HG03565 (cell line): ENCODE measurements around the gene SPATA22.
"Not testable (repeated sequence)": the region's sequence is repeated elsewhere in the genome, so short reads cannot be mapped to it uniquely, and the experiment has no call there.

Experiments used
- ATAC-seq: cut with Tn5 transposase; IDR thresholded peaks from one replicate; pipeline ENCODE4 v1.9.1; 2021; ENCODE audit warnings: mild to moderate bottlenecking, moderate library complexity; ENCODE audit not compliant: unreplicated experiment

The SPATA22 gene, protein sequence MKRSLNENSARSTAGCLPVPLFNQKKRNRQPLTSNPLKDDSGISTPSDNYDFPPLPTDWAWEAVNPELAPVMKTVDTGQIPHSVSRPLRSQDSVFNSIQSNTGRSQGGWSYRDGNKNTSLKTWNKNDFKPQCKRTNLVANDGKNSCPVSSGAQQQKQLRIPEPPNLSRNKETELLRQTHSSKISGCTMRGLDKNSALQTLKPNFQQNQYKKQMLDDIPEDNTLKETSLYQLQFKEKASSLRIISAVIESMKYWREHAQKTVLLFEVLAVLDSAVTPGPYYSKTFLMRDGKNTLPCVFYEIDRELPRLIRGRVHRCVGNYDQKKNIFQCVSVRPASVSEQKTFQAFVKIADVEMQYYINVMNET

DNA sequence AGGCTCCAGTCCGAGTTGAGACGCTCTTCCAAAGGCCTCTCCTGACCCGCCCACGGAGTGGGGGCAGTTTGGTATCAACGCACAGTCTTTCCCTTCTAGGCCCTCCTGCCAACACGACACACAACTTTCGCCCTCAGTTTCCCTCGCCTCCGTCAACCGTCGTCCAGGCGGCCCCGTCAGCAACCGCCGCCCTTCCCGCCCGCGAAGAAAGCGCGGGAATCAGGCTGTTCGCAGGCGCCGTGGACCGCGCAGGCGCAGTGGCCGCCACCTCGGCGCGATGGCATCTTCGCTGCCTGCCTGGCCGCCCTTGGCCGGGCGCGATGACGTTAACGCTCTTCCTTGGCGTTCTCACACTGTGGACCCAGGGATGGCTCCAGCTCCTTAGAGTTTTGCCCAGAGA is at the start of gene SPATA22:
TSS of gene SPATA22 (minus strand) at position 221 of the 400 bp plus-strand sequence. CDS start 2,494 bp downstream, outside the sequence.
- no peak for ATAC-seq

DNA sequence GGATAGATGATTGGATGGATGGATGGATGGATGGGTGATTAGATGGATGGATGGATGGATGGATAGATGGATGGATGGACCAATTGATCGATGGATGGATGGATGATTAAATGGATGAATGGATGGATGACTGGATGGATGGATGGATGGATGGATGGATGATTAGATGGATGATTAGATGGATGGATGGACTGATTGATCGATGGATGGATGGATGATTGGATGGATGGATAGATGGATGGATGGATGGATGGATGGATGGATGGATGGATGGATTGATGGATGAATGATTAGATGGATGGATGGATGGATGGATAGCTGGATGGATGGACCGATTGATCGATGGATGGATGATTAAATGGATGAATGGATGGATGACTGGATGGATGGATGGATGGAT is 47.9 kb upstream of the SPATA22 start:
- not testable (repeated sequence) for ATAC-seq

DNA sequence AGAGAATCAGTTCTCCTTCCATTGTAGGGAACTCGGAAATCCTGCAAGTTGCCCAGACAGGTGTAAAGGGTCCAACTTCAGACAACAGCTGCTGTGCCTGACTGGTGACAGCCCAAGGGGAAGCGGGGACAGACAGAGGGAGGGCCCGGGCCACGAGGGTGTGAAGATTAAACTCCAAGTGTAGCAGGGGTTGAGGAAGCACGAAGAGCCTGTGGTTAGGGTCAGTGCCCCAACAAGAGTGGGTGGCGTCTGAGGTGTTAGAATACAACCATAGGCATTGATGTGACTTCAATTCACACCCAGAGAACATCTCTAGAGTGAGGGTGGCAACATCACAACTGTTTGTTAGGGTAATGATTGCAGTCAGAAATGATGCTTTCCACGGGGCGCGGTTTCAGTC is 43.3 kb upstream of the SPATA22 start:
- ATAC-seq, result no peak

DNA sequence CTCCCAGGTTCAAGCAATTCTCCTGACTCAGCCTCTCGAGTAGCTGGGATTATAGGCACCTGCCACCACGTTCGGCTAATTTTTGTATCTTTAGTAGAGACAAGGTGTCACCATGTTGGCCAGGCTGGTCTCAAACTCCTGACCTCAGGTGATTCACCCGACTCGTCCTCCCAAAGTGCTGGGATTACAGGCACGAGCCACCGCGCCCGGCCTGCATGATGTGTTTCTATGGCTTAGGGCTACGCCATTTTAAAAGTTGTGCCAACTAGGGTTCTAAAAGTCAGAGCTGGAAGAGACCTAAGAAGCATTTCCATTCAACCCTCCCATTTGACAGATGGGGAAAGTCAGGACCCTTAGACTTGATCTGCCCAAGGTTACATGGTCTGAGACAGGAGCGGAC is 42.5 kb upstream of the SPATA22 start:
- not testable (repeated sequence) for ATAC-seq

DNA sequence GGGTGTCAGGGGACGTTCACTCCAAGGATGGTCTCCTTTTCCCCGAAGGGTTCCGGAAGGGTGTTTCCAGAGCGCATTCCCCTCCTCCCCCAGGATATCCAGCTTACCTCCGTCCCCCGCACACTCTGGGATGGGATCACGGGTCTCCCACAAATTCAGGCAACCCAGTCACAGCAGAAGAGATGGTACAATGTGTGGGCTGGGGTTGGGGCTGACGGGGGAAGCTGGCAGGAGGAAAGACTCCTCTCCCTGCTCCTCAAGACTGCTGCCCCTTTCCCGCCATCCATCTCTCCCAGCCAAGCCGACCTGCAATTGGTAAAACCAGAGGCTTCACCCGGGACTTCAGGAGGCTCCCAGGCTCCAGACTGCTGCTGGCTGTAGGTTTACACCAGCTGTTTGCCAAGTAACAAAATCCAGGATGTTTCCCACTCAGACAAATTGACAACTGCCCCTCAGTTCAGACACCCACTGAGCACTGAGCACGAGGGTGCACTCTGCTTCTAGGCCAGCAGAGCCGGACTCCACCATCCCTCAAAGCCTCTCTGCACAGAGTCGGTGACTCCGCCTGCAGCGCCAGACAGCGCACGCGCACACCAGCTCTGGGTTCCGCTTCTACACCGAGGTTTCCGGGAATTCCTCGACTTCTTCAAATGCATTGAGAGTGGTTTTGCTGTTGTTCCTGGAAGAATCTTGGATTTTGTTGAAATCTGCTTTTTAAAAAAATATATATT is 41.9 kb upstream of the SPATA22 start:
- ATAC-seq, result no peak

DNA sequence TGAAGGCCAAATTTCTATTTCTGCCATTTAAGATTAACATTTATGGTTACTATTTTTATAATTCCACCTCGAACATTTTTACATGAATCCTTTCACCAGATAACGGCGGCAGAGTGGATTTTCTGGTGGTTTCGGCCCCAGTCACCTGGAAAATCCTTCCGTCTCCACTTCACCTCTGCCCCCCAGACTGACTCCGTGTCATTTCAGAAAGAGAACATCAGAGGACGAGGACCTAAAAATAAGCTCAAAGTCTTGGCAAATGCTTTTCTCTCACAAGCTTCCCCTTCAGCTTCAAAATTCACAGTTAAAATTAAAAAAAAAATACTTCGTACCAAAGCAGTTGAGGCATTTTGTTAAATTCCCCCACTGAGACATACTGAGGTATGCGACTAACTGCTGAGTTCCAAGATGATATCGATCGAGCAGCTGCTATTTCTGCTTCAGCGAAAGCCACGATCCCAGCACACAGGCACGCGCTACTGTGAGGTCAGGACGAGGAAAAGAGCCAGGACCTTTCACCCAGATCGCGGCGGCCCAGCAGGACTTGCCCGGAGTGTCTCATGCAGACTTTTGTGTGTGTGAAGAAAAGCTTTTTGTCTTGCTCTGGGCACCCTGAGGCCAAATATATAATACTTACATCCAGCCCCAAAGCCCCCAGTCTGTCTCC is 41.0 kb upstream of the SPATA22 start:
- no peak for ATAC-seq

DNA sequence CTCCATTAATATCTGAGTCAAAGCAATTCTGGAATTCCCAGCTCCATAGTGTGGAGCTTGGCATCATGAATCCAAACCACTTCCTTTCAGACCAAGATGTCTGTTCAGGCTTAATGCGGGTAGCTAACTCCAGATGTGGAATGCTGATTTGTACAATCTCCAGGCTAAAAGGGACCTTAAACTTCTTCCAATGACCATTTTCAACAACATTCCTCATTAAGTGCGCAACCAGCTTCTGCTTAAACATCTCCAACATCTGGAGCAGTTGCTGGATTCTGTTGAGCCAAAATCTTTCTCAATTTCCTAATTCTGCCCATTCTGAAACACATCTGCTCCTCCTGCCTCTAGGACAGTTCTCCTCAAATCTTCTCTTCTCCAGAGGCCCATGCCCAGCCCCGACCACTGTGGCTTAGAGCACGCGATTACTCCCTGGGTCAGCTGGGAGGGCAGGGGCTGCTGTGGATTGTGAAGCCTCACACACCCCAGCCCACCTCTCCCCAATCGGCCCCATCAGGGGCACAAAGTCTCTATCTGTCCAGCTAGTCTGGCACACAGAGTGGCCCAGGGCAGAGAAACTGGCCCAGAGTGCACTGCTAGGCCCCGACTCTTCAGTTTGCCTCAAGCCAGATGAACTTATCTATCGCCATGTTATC is 40.4 kb upstream of the SPATA22 start:
- no peak for ATAC-seq

DNA sequence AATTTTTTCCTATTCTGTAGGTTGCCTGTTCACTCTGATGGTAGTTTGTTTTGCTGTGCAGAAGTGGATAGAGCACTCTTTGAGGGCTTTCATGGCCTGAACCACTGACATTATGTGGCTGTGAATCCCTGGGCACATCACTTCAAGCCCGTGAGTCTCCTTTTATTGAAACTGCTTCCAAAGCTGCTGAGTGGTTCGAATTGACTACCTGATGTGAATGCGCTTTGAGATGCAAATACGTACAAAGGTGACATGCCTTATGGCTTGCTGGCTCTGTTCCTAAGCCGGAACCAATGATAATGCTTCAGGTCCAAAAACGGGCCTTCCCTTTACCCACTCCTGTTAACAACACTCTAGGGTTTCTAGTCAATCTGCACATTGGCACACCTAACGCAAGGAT is 38.5 kb upstream of the SPATA22 start:
- no peak for ATAC-seq

DNA sequence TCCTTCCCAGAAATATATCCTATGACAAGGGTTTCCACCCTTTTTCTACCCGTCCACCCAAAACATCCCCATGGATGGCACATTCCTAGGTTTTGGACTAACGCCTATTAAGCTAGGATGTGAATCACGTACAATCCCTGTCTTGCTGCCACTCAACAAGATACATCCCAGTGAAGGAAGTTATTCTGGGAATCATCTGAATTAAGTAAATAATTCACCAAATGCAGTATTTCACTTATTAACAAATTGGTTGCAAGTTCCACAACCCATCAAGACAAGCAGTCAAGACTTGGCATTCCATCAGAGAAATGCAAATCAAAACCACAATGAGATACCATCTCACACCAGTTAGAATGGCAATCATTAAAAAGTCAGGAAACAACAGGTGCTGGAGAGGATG is 36.2 kb upstream of the SPATA22 start:
- no peak for ATAC-seq

DNA sequence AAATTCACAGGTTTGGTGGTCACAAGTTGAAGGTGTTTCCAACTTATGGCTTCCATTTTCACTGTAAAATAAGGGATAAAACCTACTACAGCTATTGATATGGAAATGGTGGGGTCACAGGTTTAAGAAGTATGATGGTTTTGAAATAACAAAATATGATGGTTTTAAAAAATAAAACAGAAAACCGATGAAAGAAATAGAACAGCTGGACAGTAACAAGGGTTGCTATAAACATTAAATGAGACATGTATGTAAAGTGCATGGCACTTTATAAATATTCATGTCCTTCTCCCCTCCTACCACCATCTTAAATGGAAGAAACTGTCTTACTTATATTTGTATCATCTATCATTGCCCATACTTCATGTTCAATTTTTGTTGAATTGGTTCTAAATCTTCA is 35.5 kb upstream of the SPATA22 start:
- ATAC-seq, result no peak

DNA sequence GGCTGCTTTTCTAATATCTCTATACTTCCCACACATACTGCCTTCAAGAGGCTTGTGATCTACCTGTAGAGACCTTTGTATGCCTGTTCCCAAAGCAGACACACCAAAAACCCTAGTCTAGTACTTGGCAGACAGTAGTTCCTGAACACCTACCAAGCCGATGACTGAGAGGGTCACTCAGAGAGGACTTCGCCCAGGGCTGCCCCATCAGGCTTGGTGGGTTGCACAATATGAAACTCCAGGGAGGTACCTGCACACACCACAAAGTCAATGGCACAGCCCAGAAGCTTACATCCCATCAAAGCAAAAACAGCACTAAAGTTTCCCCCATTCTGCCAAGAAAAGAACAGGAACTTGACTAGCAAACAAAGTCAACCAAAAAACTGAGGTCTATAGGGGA is 34.4 kb upstream of the SPATA22 start:
- no peak for ATAC-seq

DNA sequence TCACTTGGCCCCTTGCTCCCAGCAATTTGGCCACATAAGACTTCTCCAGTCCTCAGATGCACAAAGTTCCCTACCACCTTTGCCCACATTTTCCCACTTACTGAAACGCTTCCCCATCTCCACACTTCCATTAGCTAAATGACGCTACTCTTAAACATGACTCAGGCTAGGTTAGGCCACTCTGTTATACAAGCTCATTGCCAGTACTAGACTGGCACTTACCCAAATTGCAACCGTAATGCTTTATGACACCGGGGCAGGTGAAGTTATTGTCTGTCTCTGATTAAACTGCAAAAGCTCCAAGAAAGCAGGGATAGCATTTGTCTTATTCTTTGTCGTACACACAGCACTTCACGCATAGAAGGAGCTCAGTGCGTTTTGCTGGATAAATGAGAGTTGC is 33.4 kb upstream of the SPATA22 start:
- no peak for ATAC-seq

DNA sequence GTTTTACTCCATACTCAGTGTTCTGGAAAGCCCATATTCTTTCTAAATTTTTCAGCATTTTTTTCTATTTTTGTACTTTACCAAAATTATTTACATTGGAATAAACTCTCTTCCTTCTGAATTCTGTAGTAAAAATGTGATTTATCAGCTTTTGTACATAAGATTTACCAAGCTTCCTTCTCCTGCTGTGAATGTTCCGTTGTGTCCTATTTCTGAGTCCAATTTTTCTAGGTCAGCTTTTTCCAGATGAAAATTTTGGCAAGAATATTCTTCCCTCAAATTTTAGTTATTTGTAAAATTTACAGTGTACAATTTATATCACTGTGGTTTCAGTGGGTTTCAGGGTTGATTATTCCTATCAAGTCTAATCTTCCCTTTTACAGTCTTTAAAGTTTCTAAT is 31.7 kb upstream of the SPATA22 start:
- ATAC-seq, result no peak

DNA sequence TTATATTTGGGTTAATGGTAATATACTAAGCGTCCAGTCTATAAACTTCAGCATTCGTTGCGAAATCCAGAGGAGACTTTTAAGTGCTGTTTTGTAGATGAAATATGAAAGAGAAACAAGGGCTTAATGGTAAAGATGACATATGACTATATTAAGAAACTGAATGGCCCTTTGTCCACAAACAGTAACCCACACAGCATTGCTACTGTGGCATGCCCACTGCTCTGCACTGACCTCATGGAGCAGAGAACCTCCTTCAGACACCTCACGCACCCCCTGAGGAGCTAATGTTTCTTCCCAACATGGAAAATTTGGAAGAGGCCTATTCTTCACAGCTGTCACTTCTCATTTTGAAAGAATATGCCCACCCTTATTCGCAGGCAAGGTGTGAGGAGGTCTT is 30.8 kb upstream of the SPATA22 start:
- no peak for ATAC-seq

DNA sequence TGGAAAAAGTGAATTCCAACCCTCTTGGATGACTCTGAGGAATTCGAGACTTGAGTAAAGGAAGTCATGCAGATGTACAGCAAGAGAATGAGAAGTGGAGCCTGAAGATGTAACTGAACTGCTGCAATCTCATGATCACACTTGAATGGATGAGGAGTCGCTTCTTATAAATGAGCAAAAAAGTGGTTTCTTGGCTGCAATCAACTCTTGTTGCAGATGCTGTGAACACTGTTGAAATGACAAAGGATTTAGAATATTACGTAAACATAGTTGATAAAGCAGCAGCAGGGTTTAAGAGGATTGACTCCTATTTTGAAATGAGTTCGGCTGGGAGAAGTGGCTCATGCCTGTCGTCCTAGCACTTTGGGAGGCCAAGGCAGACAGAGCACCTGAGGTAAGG is 29.7 kb upstream of the SPATA22 start:
- ATAC-seq, result no peak

DNA sequence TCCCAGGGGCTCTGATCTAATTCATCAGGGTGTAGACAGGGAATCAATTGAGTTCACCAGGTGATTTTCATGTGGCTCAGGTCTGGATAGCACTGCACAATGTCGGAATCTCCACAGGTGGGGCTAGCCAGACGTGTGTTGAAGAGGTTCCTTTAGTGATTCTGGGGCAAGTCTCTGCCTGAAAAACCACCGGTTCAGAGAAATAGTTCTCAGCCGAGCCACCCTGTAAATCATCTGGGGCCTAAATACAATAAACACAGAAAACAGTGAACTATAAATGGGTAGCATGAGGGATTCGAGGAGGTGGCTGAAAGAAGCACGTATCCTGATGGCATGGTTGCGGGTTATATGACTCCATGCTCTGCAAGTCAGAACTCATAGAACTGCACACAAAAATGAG is 25.5 kb upstream of the SPATA22 start:
- no peak for ATAC-seq

DNA sequence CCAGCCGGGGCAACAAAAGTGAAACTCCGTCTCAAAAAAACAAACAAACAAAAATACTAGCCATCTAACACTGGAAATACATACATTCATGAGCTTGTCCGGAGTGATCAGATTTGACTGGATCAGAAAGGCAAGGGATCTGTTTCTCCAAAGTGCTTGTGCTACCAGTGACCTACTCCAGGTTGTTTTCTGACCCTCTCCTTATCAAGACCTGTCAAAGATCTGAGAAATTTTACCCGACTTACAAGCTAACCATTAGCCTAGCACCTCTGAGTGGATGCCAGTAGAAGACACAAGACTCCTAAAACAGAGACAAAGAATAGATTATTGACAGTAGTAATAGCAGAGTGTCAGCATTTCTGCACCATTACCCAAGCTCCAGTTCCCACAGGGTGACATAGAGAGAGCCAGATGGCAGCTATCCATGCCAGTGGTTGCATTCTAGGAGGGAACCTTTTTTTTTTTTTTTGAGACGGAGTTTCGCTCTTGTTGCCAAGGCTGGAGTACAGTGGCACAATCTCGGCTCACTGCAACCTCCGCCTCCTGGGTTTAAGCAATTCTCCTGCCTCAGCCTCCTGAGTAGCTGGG is 14.0 kb upstream of the SPATA22 start:
- no peak for ATAC-seq

DNA sequence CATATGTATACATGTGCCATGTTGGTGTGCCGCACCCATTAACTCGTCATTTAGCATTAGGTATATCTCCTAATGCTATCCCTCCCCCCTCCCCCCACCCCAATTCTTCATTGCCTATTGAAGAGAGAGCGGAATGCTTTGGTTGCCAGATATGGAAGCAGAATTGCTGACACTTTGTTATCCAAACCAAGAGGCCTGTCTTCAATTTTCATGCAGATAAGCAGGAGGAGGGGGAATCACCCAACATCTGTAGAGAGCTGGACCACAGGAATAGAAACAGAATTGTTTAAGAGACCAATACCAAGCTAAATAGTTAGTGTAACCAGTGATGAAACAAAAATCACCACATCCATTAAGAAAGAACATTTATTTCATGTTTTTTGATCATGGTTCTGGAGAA is 11.2 kb upstream of the SPATA22 start:
- no peak for ATAC-seq

DNA sequence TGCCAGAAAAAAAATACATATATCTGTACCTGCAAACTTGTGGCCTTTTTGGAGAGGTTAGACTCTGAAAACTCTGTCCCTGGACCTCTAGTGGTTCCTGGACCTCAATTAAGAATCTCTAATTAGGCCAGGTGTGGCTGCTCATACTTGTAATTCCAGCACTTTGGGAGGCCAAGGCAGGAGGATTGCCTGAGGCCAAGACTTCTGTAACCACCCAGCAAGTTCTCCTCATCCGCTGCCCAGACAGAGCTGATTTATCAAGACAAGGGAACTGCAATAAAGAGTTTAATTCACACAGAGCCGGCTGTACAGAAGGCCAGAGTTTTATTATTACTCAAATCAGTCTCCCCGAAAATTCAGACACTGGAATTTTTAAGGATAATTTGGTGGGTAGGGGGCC is 8.4 kb upstream of the SPATA22 start:
- no peak for ATAC-seq

DNA sequence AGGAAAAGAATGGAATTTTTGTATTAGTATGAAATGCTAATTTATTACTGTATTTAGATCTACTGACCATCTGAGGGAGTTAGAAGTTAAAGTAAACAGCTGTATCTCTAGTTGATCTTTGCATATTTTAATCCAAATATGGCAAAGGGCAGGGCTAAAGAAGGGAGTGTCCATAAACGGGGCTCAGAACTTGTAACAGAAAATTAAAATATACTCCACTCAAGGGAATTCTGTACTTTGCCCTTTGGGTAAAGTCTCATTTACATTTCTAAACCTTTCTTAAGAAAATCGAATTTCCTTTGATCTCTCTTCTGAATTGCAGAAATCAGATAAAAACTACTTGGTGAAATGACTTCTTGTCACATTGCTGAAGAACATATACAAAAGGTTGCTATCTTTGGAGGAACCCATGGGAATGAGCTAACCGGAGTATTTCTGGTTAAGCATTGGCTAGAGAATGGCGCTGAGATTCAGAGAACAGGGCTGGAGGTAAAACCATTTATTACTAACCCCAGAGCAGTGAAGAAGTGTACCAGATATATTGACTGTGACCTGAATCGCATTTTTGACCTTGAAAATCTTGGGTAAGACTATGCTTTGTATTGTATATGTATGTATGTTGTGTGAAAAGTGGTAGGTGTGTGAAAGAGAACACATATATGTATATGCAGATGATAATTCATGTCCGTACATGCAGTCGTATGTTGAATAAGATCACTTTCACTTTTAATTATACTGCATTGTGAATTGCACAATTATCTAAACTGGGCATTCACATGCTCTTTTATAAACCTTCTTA is 4.4 kb upstream of the SPATA22 start, which contains the start of gene ASPA:
TSS of gene ASPA (plus strand) at position 186 of the 799 bp plus-strand sequence. CDS start at position 349, 163 bp downstream.
- no peak for ATAC-seq
